Measurements from ENCODE around the gene SERTAD3.

Gene SERTAD3

DNA sequence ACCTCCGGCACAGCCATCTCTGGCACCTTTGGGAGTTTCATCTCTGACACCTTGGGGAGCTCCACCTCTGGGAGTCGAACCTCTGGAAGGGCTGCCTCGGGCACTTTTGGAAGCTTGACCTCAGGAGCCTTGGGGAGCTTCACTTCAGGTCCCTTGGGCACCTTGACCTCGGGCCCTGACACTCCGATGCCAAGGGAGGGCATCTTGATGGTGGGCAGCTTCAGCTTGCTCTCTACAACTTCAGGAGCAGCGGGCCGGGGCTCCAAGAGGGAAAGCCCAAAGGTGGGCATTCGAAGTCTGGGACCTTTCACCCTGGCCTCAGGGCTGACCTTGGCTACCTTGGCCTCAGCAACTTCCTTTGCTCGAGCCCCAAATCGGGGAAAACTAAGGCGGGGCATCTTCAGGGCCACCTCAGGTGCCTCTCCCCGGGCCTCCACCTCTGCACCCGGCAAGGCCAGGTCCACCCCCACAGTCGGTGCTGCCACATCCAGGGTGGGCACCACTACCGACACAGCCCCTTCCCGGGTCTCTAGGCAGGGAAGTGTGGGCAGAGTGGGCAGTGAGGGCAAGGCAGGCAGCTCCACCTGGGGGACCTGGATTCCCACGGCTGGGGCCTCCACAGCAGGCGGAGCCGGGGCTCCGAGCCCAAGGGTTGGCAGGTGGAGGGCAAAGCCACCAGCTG, 47.1 kb downstream of the SERTAD3 start:
- TF ChIP-seq ZNF274 (IDR thresholded peaks at IDR 0.05; ENCODE audit: low read depth, low read length): no peak
- no peak overlapping the region for H3K4me3 ChIP-seq (ENCODE audit: low read length)

DNA sequence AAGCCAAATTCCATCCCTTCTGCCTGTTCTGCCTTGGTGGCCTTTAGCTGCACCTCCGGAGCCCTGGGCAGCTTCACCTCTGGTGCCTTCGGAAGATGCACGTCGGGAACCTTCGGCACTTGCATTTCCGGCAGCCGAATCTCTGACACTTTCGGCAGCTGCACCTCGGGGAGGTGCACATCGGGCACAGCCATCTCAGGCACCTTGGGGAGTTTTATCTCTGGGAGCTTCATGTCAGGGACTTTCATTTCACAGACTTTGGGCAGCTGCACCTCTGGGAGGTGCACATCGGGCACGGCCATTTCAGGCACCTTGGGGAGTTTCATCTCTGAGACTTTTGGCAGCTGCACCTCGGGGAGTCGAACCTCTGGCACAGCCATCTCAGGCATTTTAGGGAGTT, 48.2 kb downstream of the SERTAD3 start:
- TF ChIP-seq ZNF274 (IDR thresholded peaks at IDR 0.05; ENCODE audit: low read depth, low read length): no peak
- no peak overlapping the region for H3K4me3 ChIP-seq (ENCODE audit: low read length)

DNA sequence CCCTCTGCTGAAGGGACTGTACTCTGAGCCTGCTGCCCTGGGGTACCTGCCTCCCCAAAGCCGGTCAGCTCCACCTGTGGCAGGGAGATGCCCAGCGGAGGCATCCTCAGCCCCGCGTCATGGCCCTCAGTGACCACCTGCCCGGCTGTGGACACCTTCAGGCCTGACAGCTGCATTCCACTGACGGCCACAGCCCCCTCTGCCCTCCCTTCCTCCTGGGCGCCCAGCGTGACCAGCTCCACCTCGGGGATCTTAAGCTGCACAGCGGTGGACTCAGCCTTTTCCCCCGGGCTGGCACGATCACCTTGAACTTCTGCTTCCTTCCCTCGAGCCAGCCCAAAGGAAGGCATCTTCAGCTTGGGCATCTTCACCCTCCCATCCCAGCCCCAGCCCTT, 49.3 kb downstream of the SERTAD3 start:
- no peak for TF ChIP-seq ZNF274 (IDR thresholded peaks at IDR 0.05; ENCODE audit: low read depth, low read length)
- H3K4me3 ChIP-seq (ENCODE audit: low read length): no peak overlapping the region

DNA sequence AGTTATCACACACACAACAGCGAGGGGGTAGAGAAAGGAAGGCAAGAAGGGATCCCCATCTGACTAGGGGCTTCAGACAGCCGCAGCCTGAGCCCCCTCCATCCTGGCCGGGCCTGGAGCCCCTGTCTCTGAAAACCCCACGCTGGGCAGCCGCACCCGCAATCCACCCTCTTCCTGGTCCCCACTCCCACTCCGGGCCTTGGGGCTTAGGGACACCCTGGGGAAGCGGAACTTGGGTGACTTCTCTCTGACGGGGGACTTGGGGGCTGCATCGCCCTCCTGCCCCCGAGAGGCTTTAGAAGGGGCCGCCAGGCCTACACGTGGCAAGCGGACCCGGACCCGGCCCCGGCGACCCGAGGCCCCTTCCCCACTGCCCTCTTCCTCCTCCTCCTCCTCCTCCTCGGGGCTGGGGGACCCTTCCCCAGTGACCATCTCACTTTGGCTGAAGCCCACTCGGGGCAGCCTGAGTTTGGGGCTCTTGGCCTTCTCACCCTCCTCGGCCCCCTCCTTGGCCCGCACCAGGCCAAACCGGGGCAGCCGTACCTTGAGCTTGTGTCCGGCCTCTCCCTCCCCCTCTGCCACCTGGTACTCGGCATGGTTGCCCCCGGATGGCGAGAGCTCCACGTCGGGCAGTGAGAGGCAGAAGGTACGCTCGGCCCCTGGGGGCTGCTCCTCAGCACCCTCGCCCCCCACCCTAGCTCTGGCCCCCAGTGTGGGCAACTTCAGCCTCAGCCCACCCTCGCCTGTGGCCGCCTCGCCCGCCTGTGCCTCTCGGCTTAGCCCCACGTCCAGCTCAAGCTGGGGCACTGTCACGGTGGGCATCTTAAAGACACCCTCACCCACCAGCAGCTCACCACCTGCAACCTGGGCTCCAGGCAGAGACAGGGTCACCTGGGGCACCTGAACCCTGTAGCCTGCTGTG, 50.0 kb downstream of the SERTAD3 start:
- TF ChIP-seq ZNF274 (IDR thresholded peaks at IDR 0.05; ENCODE audit: low read depth, low read length): no peak
- no peak overlapping the region for H3K4me3 ChIP-seq (ENCODE audit: low read length)

DNA sequence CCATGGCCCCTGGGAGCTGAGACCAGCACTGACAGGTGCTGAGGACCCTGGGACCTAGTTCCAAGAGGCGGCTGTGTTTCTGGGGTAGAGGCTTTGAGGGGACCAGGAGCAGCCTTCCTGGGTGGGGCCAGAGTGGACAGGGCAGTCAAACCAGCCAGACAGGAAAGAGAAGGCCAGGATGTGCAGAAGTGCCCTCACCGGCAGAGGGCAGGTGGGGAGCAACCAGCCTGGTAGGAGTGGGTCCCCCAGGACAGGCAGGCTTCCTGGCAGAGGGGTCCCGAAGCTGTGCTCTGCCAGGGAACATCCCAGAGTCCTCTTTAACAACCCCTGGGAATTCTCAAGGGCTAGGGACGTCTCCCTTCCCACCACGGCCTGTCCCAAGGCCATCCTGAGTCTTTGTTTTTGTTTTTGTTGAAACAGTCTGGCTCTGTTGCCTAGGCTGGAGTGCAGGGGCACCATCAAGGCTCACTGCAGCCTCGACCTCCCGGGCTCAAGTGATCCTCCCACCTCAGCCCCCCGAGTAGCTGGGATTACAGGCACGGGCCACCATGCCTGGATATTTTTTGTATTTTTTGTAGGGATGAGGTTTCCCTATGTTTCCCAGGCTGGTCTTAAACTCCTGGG, 51.1 kb downstream of the SERTAD3 start:
- TF ChIP-seq ZNF274 (IDR thresholded peaks at IDR 0.05; ENCODE audit: low read depth, low read length): no peak

DNA sequence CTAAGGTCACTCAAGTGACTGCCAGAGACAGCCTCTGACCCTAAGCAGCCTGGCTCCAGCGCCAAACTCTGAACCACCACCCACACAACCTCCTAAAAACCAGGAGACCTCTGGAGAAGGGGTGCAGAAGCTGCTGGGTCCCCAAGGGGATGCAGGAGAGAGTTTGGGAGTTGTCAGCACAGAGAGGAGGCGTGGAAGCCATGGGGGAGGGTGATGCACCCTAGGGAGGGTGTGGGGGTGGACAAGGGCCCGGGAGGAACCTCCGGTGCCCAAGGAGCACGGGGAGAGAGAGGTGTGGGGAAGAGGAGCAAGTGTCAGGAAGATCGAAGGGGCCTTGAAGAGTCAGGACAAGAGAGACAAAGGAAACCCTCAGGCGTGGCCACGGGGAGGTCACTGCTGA, 52.0 kb downstream of the SERTAD3 start:
- H3K4me3 ChIP-seq (ENCODE audit: low read length): no peak overlapping the region
- TF ChIP-seq ZNF274 (IDR thresholded peaks at IDR 0.05; ENCODE audit: low read depth, low read length): no peak

More for the DNA sequence above, 51.1 kb downstream of the SERTAD3 start:
- H3K4me3 ChIP-seq (ENCODE audit: low read length): no peak overlapping the region

Measured in GM08714 (cell line).